Left cardiac atrium (tissue), 4 donors: ENCODE results near the gene RNF175. TPM values are rescaled to one million over a fixed set of nuclear protein-coding genes. Genes with fewer than 3 reads are reported as not detected.

Experiments
- ATAC-seq, 2 donors: fragments of 200-7000 bp; cut with Tn5 transposase; one replicate each; pipeline ENCODE4 v1.9.1; 2020; ENCODE audit warnings: mild to moderate bottlenecking in 2 of 2, moderate library complexity in 2 of 2
- DNase-seq: peaks from one replicate; pipeline ENCODE4 v3.0.0-alpha.2; 2020
- intact Hi-C, 2 donors: fragments of 100-400 bp; cut with DNase I; formaldehyde crosslinking; loops; one replicate each; pipeline versions ENCODE4 v1.14.1 to v1.15.1; 2022 to 2023
- total RNA-seq, 2 donors: library from RNA; stranded (reverse); fragmentation: NEBNext Ultra II Directional; extraction: Animal tissue kit (Norgen Biotek cat#: 25700); gene quantifications; one replicate each; pipeline ENCODE4 v1.2.1, GENCODE V29; 2021
- donor health status: DM: no; HTN: yes; CAD: no.
- donor health status: DM: no; HTN: yes; CAD: no; lungs with severe emphysema.
- donor health status: DM: yes; HTN: yes; CAD: no.
- donor health status: Dilated cardiomyopathy.

Gene RNF175
- total RNA-seq, 2 donors from 2014 or later, result 5.9 to 7.7 TPM

GRCh38 chr4:153787575-153787974 is 27.8 kb upstream of the RNF175 start:
- DNase-seq (no peak), ATAC-seq (no peak)
- intact Hi-C loops, result loop anchor here in 1 of 2 donors (5.0 kb wide), 1 partner anchor 720 kb away; no protein-coding TSS in a partner anchor

DNA sequence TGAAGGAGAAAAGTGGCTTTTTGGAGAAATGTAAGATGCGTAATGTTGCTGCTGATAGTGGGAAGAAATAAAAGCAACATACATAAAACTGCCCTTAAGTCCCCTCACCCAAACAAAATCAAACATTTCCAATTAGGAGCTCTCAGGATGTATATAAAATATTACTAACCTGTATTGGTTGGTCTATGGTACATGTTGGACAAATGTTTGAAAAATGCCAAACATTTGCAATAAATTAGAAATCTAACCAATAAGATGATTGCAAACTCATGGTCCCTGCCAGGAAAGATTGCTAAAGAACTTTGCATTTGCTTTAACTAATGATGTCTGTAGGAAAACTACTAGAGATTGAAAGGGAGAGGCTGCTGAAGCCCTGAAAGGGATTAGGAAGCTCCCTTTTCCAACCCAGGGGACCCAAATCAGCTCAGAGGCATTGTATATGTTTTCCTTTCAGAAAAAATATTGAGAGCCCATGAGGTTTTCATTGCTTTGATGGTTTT is 27.3 kb upstream of the RNF175 start:
- ATAC-seq, result no peak
- intact Hi-C loops, result loop anchor here in 1 of 2 donors (5.0 kb wide), 1 partner anchor 720 kb away; no protein-coding TSS in a partner anchor

GRCh38 chr4:153785910-153786721 is 26.3 kb upstream of the RNF175 start:
- ATAC-seq (no peak), DNase-seq (no peak)
- intact Hi-C loops, result loop anchor here in 1 of 2 donors (5.0 kb wide), 1 partner anchor 721 kb away; no protein-coding TSS in a partner anchor

More for the DNA sequence above, 27.3 kb upstream of the RNF175 start:
- no peak for DNase-seq

DNA sequence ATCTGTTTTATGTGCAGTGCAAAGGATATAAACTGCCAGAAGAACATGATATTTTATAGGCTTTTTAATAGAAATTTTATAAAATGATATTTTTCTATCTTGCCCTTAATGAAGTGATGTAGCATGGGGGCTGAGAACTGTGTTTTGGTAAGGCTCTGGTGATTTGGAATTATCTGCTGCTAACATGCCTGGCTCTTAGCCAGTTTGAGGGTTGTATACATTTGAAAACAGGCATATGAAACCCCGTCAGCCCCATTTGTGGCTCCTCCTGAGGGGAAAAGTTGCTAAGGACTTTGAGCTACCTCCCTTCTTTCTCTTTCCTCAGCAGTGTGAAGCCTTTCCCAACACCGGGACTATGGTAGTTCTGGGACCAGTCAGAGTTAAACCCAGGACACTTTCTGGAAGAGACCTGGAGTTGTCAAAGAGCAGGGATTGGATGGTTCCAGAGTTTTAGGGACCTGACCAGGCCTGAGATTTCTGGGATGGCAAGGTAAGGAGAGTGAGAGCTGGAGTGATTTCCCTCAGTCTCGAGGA is 24.4 kb upstream of the RNF175 start:
- intact Hi-C loops, result no loop called here
- no peak for ATAC-seq

GRCh38 chr4:153782581-153782980 is 22.8 kb upstream of the RNF175 start:
- ATAC-seq, result no peak
- DNase-seq, result no peak
- intact Hi-C loops, result no loop called here

More for the DNA sequence above, 24.4 kb upstream of the RNF175 start:
- no peak for DNase-seq

DNA sequence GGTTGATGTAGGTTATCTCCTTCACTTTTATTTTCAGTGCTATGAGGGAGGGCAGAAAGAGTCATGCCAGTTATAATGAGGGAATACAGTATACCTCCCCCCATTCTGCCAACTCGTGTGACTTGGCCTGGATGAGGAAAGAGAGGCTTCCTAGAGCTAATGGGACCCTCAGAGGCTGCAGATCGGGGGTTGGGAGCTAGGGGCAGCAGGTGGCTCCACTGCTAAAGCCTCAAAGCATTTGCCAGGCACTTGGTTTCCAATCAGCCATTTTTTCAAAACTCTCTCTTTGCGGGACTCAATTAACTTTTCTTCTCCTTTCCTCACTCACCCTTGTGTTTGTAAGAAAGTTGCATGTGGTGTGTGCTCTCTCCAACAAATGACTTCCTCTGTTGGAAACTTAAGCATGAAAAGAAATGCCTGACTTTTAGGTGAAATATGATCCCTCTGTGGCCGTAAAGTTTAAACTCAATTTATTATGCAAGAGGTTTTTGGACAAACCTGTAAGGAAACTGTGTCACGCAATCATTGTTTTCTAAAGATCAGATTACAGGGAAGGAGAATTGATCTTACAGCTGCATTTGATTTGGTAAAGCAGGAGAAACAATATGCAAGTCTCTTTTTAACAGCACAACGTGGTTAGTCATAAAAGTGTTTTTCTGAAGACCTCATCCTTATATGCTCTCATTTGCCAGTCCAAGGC is 22.0 kb upstream of the RNF175 start:
- DNase-seq (no peak), ATAC-seq (no peak)
- intact Hi-C loops, result no loop called here

GRCh38 chr4:153781280-153781679 is 21.5 kb upstream of the RNF175 start:
- ATAC-seq, result no peak
- DNase-seq, result no peak
- intact Hi-C loops, result no loop called here

- intact Hi-C loops, result no loop called here
- ATAC-seq (no peak), DNase-seq (no peak)
Measured at GRCh38 chr4:153780876-153781275, 21.1 kb upstream of the RNF175 start.

DNA sequence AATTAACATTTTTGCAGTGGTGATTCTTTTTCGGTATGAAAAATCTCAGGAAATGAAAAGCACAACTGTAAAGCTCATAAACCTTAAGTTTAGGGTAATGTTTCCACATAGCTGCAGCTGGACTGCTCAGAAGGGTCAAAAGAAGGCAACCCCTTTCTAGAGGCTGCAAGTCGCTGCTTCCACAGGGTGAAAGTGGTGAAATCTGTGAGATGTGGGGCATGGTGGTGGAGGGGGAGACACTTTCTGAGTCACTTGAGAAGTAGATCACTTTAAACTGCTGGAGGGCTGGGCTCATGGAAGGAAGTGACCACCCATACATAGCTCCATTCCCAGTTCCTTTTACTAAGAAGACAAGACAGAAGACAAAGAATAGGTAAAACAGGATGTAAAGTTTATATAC is 20.4 kb upstream of the RNF175 start:
- ATAC-seq (no peak), DNase-seq (no peak)
- intact Hi-C loops, result no loop called here

GRCh38 chr4:153778383-153778782 is 18.6 kb upstream of the RNF175 start:
- intact Hi-C loops, result no loop called here
- ATAC-seq (no peak), DNase-seq (no peak)

- DNase-seq, result no peak
- intact Hi-C loops, result no loop called here
- ATAC-seq, result no peak
Measured at GRCh38 chr4:153777421-153777820, 17.6 kb upstream of the RNF175 start.

GRCh38 chr4:153776601-153777000 is 16.8 kb upstream of the RNF175 start:
- intact Hi-C loops, result no loop called here
- ATAC-seq (no peak), DNase-seq (no peak)

DNA sequence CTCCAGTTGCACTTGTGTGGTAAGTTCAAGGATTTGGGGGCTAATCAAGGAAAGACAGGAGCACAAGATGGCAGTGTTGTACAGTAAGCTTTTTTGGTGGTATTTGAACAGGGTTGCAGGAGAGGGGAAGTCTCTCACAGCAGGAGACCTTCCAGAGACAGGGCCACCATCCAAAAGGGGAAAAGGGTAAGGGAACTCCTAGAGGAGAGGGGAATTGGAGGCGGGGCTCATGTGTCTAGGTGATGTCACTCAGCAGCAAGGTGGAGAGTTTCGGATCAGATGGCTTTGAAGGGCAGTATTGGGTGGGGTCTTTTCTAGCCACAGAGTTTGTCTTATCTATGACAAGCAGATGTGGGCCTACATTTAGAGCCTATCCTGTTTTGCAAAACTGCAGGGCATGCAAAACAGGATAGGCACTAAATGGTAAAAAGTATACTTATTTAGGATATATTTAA is 13.4 kb upstream of the RNF175 start:
- ATAC-seq (no peak), DNase-seq (no peak)

DNA sequence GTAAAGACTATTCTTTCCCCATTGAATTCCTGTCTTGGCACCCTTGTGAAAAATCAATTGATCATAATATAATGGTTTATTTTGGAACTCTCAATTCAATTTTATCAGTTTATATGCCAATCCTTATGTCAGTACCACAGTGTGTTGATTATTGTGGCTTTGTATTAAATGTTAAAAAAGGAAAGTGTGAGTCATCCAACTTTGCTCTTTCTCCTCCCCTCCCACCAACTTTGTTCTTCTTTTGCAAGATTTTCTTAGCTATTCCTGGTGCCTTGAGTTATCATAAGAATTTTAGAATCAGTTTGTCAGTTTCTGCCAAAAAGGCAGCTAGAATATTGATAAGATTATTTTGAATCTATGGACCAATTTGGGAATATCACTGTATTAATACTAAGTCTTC is 11.2 kb upstream of the RNF175 start:
- no peak for DNase-seq
- ATAC-seq, result no peak
- intact Hi-C loops, result no loop called here

More for the DNA sequence above, 13.4 kb upstream of the RNF175 start:
- intact Hi-C loops, result no loop called here

GRCh38 chr4:153766758-153767157 is 6.9 kb upstream of the RNF175 start:
- intact Hi-C loops, result no loop called here
- DNase-seq, result no peak
- no peak for ATAC-seq

DNA sequence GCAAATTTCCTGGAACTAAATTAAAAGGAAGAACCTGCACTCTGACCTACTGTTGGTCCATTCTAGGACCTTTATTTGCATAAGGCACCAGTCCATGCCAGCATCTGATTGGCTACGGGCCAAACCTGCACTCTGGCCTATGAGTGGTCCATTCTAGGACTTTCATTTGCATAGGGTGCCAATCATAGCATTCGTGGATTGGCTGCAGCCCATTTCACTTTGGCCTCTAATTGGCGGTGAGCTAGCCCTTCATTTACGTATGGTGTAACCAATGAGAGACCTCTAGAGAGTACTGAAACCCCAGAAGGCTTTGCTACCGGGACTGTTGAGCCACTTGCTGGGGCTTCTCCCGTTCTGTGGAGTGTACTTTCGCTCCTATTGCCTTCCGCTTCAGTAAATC is 6.1 kb upstream of the RNF175 start:
- peak in 1 of 2 donors; percentile 53 for ATAC-seq
- intact Hi-C loops, result no loop called here
- no peak for DNase-seq

- intact Hi-C loops, result no loop called here
- ATAC-seq (no peak), DNase-seq (no peak)
Measured at GRCh38 chr4:153764601-153765368, 5.0 kb upstream of the RNF175 start.

- DNase-seq (no peak), ATAC-seq (no peak)
- intact Hi-C loops, result no loop called here
Measured at GRCh38 chr4:153763404-153763803, 3.6 kb upstream of the RNF175 start.
